CD4-positive, alpha-beta T cell (primary cell): ENCODE results near the gene BCORL1. TPM values are rescaled to one million over a fixed set of nuclear protein-coding genes. Genes with fewer than 3 reads are reported as not detected.

Source experiments
- ATAC-seq: fragments of 200-7000 bp; cut with Tn5 transposase; one replicate; pipeline ENCODE4 v1.10.0; 2022; ENCODE audit warnings: mild to moderate bottlenecking; ENCODE audit not compliant: poor library complexity
- CTCF ChIA-PET: fragments of 350-600 bp; sonication (Branson Sonifier 250); formaldehyde crosslinking; loops from one replicate; lab custom pipeline; 2021; ENCODE audit warnings: antibody characterized with exemption, inconsistent platforms; lab: Charles Lee
- POLR2A ChIA-PET: fragments of 350-600 bp; sonication (Branson Sonifier 250); formaldehyde crosslinking; loops from one replicate; lab custom pipeline; 2021; ENCODE audit warnings: antibody characterized with exemption, inconsistent platforms; lab: Charles Lee
- DNase-seq, 14 experiments: peaks; one replicate each; pipeline ENCODE4 v3.0.0-alpha.2; 2013 to 2020; ENCODE audit warnings: mixed read lengths in 2 of 14
- H3K27ac ChIP-seq, 2 donors: one replicate each; pipeline versions ENCODE4 v1.5.1 to v1.7.0; 2013; ENCODE audit warnings: low read length in 2 of 2, low read depth in 1 of 2, mild to moderate bottlenecking in 1 of 2
- H3K27me3 ChIP-seq, 2 experiments: 1 replicate in 1 of 2; 2 replicates in 1 of 2; pipeline versions ENCODE4 v1.6.1 to v1.7.0; 2013; ENCODE audit warnings: low read length in 2 of 2, control low read depth in 1 of 2, mild to moderate bottlenecking in 1 of 2, moderate library complexity in 1 of 2; ENCODE audit not compliant: insufficient read depth in 2 of 2, control insufficient read depth in 1 of 2
- H3K36me3 ChIP-seq: one replicate; pipeline ENCODE4 v1.6.1; 2013; ENCODE audit warnings: low read length, control low read depth; ENCODE audit not compliant: insufficient read depth
- H3K4me1 ChIP-seq: one replicate; pipeline ENCODE4 v1.6.1; 2013; ENCODE audit warnings: low read length, control low read depth; ENCODE audit not compliant: insufficient read depth
- H3K4me3 ChIP-seq: one replicate; pipeline ENCODE4 v1.5.1; 2013; ENCODE audit warnings: mild to moderate bottlenecking, low read length, moderate library complexity
- H3K9me3 ChIP-seq, 2 experiments: 1 replicate in 1 of 2; 2 replicates in 1 of 2; pipeline versions ENCODE4 v1.6.1 to v1.7.0; 2013; ENCODE audit warnings: low read length in 2 of 2, mild to moderate bottlenecking in 2 of 2, control low read depth in 1 of 2, moderate library complexity in 1 of 2; ENCODE audit not compliant: control insufficient read depth in 1 of 2, insufficient read depth in 1 of 2
- H3K27ac Mint-ChIP-seq: one replicate; pipeline ENCODE4 v1.8.0; 2020; ENCODE audit warnings: mixed read lengths
- H3K27me3 Mint-ChIP-seq: one replicate; pipeline ENCODE4 v1.8.0; 2021; ENCODE audit warnings: mixed read lengths
- H3K36me3 Mint-ChIP-seq: one replicate; pipeline ENCODE4 v1.8.0; 2021; ENCODE audit warnings: low read depth, mixed read lengths
- H3K4me1 Mint-ChIP-seq: one replicate; pipeline ENCODE4 v1.8.0; 2021; ENCODE audit warnings: low read depth, mixed read lengths
- H3K4me3 Mint-ChIP-seq: one replicate; pipeline ENCODE4 v1.8.0; 2020; ENCODE audit warnings: mild to moderate bottlenecking, mixed read lengths
- H3K9me3 Mint-ChIP-seq: one replicate; pipeline ENCODE4 v1.8.0; 2020; ENCODE audit warnings: mixed read lengths
- intact Hi-C, 2 experiments: fragments of 100-400 bp; cut with DNase I in 1 of 2; cut with micrococcal nuclease in 1 of 2; formaldehyde crosslinking; loops; one replicate each; pipeline versions ENCODE4 v1.15.1 to v1.9.0; 2023 to 2025; cut with DNase I, micrococcal nuclease
- total RNA-seq, 174 experiments: library from RNA in 2 of 174; stranded (reverse) in 2 of 174; gene quantifications; one replicate each; pipeline ENCODE4 v1.2.3 and lab custom pipeline; 2021 to 2026
- TF ChIP-seq, protein P1 (sequence below): fragments of 200-600 bp; IDR thresholded peaks from one replicate; pipeline ENCODE4 v1.8.0; 2022; ENCODE audit warnings: antibody characterized with exemption, mild to moderate bottlenecking

Gene BCORL1
- total RNA-seq, 2 experiments from 2014 or later = 3.4 to 3.5 TPM

DNA sequence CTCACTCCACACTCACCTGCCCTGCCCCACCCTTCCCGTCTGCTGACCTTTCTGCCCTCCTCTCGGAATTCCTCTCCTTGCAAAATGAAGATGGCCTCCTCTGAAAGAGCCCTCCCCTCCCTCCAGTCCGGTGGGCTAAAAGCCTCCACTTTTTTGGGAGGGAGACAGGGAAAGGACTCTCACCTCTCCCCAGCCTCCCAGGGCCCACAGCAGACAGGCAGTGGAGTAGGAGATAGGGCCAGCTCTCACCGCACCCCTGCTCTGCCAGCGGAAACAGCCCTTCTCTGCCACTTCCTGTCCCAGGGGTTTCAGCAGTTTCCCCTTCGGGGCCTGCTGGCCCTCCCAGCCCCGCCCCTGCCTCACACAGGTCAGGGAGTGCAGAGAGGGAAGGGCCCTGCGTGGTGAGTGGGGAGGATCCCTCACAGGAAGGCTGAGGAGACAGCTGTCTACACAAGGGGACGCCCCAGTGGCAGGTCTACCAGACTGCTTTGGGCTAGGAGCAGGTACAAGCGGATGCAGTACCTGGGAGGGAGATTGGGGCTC lies 109.6 kb downstream of the BCORL1 start:
- H3K36me3 Mint-ChIP-seq = no peaks in the 10 kb centered on the region
- peak overlapping the region; percentile 92 for H3K4me3 Mint-ChIP-seq
- Histone ChIP-seq H3K4me3 (peak overlapping the region; percentile 63), H3K27ac (peak overlapping the region; percentile 55 to 68), H3K36me3 (no peaks in the 10 kb centered on the region), H3K4me1 (peaks cover 91% of the 10 kb centered on the region), H3K27me3 (no peaks in the 10 kb centered on the region), H3K9me3 (no peaks in the 10 kb centered on the region)
- intact Hi-C loops = no loop called here
- DNase-seq (peak; percentile 62 to 95 (median 82)), ATAC-seq (peak; percentile 97)
- peak overlapping the region; percentile 96 for H3K27ac Mint-ChIP-seq
- ChIA-PET POLR2A (interaction anchor here (0.7 to 1.7 kb wide), 9 partner anchors 8 to 79 kb away, joined by 3 to 14 read pairs (median 4); no protein-coding TSS in a partner anchor), CTCF (interaction anchor here (0.6 to 3.1 kb wide), 7 partner anchors 8 to 172 kb away, joined by 3 to 22 read pairs (median 4); partner anchors contain the start of gene ELF4)
- no peaks in the 10 kb centered on the region for H3K27me3 Mint-ChIP-seq
- TF ChIP-seq, protein P1, sequence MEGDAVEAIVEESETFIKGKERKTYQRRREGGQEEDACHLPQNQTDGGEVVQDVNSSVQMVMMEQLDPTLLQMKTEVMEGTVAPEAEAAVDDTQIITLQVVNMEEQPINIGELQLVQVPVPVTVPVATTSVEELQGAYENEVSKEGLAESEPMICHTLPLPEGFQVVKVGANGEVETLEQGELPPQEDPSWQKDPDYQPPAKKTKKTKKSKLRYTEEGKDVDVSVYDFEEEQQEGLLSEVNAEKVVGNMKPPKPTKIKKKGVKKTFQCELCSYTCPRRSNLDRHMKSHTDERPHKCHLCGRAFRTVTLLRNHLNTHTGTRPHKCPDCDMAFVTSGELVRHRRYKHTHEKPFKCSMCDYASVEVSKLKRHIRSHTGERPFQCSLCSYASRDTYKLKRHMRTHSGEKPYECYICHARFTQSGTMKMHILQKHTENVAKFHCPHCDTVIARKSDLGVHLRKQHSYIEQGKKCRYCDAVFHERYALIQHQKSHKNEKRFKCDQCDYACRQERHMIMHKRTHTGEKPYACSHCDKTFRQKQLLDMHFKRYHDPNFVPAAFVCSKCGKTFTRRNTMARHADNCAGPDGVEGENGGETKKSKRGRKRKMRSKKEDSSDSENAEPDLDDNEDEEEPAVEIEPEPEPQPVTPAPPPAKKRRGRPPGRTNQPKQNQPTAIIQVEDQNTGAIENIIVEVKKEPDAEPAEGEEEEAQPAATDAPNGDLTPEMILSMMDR = peak; percentile 21
- H3K9me3 Mint-ChIP-seq = no peaks in the 10 kb centered on the region
- H3K4me1 Mint-ChIP-seq = peaks cover 56% of the 10 kb centered on the region

DNA sequence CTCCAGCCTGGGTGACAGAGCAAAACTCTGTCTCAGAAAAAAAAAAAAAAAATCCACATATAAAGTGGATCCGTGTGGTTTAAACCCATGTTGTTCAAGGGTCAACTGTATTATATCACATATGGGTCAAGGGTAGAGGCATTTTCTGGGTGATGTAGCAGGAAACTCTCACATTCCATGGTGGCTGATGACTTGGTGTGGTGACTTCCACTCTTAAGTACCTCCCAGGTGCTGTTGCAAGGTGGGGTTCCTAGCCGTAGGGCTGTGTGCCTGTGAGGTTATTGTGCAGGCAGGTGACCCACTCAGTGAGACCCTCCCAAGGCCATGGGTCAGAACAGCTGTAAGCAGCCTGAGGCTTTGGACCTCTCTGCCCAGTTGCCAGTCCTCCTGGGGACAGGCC lies 110.8 kb downstream of the BCORL1 start:
- CTCF ChIA-PET = interaction anchor here (3.1 kb wide), 1 partner anchor 12 kb away, joined by 22 read pairs; no protein-coding TSS in a partner anchor
- H3K4me1 ChIP-seq = peaks cover 91% of the 10 kb centered on the region
- H3K4me1 Mint-ChIP-seq = peaks cover 59% of the 10 kb centered on the region
- H3K36me3 ChIP-seq = no peaks in the 10 kb centered on the region
- H3K9me3 Mint-ChIP-seq = no peaks in the 10 kb centered on the region
- no peaks in the 10 kb centered on the region for H3K27me3 ChIP-seq
- POLR2A ChIA-PET = no interaction called here
- no peaks in the 10 kb centered on the region for H3K27me3 Mint-ChIP-seq
- no peak overlapping the region for H3K4me3 ChIP-seq
- DNase-seq (no peak), ATAC-seq (no peak)
- peak overlapping the region in 1 of 2 donors; percentile 10 for H3K27ac ChIP-seq
- H3K36me3 Mint-ChIP-seq = peaks cover 3% of the 10 kb centered on the region
- peak overlapping the region; percentile 96 for H3K27ac Mint-ChIP-seq
- H3K4me3 Mint-ChIP-seq = no peak overlapping the region
- TF ChIP-seq, protein P1 = no peak
- intact Hi-C loops = no loop called here
- no peaks in the 10 kb centered on the region for H3K9me3 ChIP-seq

DNA sequence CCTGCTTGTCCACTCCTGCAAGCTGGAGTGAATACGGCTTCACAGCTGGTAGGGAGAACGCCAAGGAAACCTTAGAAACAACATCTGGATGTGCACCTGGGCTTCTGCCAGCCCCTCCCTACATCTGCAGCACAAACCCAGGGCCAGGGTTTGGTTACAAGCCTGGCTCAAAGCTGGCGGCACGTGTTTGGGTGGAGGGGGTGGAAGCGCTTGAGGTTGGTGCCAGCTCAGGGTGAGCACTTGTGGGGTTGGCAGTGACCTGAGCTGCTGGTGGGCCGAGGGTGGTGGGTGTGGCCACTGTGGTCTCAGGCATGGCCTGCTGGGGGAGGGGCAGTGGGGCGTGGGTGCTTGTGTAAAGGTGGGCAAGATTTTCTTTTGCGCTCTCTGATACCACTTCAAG lies 112.3 kb downstream of the BCORL1 start:
- Mint-ChIP-seq H3K36me3 (peaks cover 4% of the 10 kb centered on the region), H3K27me3 (no peaks in the 10 kb centered on the region), H3K27ac (peak overlapping the region; percentile 86), H3K9me3 (no peaks in the 10 kb centered on the region), H3K4me1 (peaks cover 66% of the 10 kb centered on the region), H3K4me3 (peak overlapping the region; percentile 48)
- Histone ChIP-seq H3K4me1 (peaks cover 92% of the 10 kb centered on the region), H3K27ac (peak overlapping the region in 1 of 2 donors; percentile 41), H3K36me3 (no peaks in the 10 kb centered on the region), H3K27me3 (no peaks in the 10 kb centered on the region), H3K9me3 (no peaks in the 10 kb centered on the region), H3K4me3 (no peak overlapping the region)
- intact Hi-C loops = no loop called here
- ATAC-seq = no peak
- CTCF ChIA-PET = interaction anchor here (0.9 to 1.7 kb wide), 3 partner anchors 7 to 26 kb away, joined by 3 to 5 read pairs (median 4); no protein-coding TSS in a partner anchor
- DNase-seq = peak in 2 of 14 experiments; percentile 19 to 29
- TF ChIP-seq, protein P1 = no peak
- POLR2A ChIA-PET = interaction anchor here (1.0 to 1.9 kb wide), 3 partner anchors 8 to 27 kb away, joined by 3 to 6 read pairs (median 3); partner anchors contain the start of gene ELF4
